Lung (tissue), 12 donors: Measurements from ENCODE around the gene NXN. TPM values are rescaled to one million over a fixed set of nuclear protein-coding genes. Genes with fewer than 3 reads are reported as not detected.
A peak's percentile ranks its signal among the peaks of the same experiment; 100 is the strongest.

ENCODE experiments used
- ATAC-seq: fragments of 200-7000 bp; cut with Tn5 transposase; one replicate; pipeline ENCODE4 v1.9.1; 2020; ENCODE audit warnings: moderate number of reproducible peaks; ENCODE audit not compliant: insufficient read depth, low FRiP score
- DNase-seq, 3 donors: peaks; one replicate each; pipeline ENCODE4 v3.0.0-alpha.2; 2013 to 2017
- H3K27ac ChIP-seq, 2 donors: one replicate each; pipeline ENCODE4 v1.5.1; 2013; ENCODE audit warnings: mild to moderate bottlenecking in 2 of 2, moderate library complexity in 2 of 2, control low read depth in 1 of 2, inconsistent platforms in 1 of 2, low read depth in 1 of 2, low read length in 1 of 2
- H3K27me3 ChIP-seq, 3 donors: one replicate each; pipeline ENCODE4 v1.5.1; 2013; ENCODE audit warnings: low read length in 2 of 3; ENCODE audit not compliant: control insufficient read depth in 3 of 3, insufficient read depth in 3 of 3
- H3K36me3 ChIP-seq, 4 donors: one replicate each; pipeline ENCODE4 v1.5.1; 2013; ENCODE audit warnings: low read length in 4 of 4, mild to moderate bottlenecking in 1 of 4, moderate library complexity in 1 of 4; ENCODE audit not compliant: control insufficient read depth in 4 of 4, insufficient read depth in 4 of 4
- H3K4me1 ChIP-seq, 5 donors: one replicate each; pipeline ENCODE4 v1.5.1; 2013; ENCODE audit warnings: low read length in 5 of 5, mild to moderate bottlenecking in 2 of 5, moderate library complexity in 1 of 5; ENCODE audit not compliant: control insufficient read depth in 5 of 5, insufficient read depth in 5 of 5
- H3K4me3 ChIP-seq: one replicate; pipeline ENCODE4 v1.5.1; 2013; ENCODE audit warnings: mild to moderate bottlenecking, control low read depth, moderate library complexity
- H3K9ac ChIP-seq, 2 donors: one replicate each; pipeline ENCODE4 v1.5.1; 2013; ENCODE audit warnings: low read length in 2 of 2, control low read depth in 1 of 2; ENCODE audit not compliant: insufficient read depth in 1 of 2
- H3K9me3 ChIP-seq, 4 donors: one replicate each; pipeline ENCODE4 v1.5.1; 2013; ENCODE audit warnings: low read length in 3 of 4, mild to moderate bottlenecking in 1 of 4, moderate library complexity in 1 of 4; ENCODE audit not compliant: control insufficient read depth in 4 of 4, insufficient read depth in 3 of 4
- WGBS, 2 donors: extraction: QIAGEN DNeasy Blood & Tissue Kit; methylation state at CpG; one replicate each; pipeline ENCODE4 v1.1.7; 2013; 5-methylcytosine and 5-hydroxymethylcytosine counted together
- polyA plus RNA-seq, 2 donors: library from polyadenylated mRNA; stranded (reverse); fragments of 200-250 nt; gene quantifications; one replicate each; pipeline ENCODE4 v1.2.1, GENCODE V29; 2013
- total RNA-seq, 2 donors: library from RNA; depleted of rRNA in 1 of 2; stranded (reverse); fragments of >200 nt in 1 of 2; gene quantifications; one replicate each; pipeline ENCODE4 v1.2.1, GENCODE V29; 2014 to 2021
- TF ChIP-seq, protein P1 (sequence below): IDR thresholded peaks from 2 replicates; pipeline ENCODE4 v1.5.1; 2012; ENCODE audit warnings: mild to moderate bottlenecking; ENCODE audit errors: control extremely low read depth, extremely low read depth
- donor health status: control.
- donor health status: control.
- donor health status: Bipolar disorder and iron deficiency.
- donor health status: healthy.
- donor health status: DM: yes; HTN: yes; CAD: no.

NXN gene
- total and polyA plus RNA-seq, 4 donors, result 17.6 to 57.7 (median 39.9) TPM

DNA sequence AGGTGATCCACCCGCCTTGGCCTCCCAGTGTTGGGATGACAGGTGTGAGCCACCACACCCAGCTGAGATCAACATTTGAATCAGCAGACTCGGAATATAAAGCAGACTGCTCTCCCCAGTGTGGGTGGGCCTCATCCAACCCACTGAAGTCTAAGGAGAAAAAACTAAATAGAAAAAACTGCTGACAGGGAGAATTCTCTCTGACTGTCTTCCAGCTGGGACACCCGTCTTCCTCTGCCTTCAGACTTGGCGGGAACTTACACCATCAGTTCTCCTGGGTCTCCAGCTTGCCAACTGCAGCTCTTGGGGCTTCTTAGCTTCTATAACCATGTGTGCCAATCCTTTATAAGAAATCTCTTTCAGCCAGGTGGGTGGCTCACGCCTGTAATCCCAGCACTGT, 106.7 kb downstream of the NXN start:
- no peak for DNase-seq
- no peak overlapping the region for H3K27ac ChIP-seq

DNA sequence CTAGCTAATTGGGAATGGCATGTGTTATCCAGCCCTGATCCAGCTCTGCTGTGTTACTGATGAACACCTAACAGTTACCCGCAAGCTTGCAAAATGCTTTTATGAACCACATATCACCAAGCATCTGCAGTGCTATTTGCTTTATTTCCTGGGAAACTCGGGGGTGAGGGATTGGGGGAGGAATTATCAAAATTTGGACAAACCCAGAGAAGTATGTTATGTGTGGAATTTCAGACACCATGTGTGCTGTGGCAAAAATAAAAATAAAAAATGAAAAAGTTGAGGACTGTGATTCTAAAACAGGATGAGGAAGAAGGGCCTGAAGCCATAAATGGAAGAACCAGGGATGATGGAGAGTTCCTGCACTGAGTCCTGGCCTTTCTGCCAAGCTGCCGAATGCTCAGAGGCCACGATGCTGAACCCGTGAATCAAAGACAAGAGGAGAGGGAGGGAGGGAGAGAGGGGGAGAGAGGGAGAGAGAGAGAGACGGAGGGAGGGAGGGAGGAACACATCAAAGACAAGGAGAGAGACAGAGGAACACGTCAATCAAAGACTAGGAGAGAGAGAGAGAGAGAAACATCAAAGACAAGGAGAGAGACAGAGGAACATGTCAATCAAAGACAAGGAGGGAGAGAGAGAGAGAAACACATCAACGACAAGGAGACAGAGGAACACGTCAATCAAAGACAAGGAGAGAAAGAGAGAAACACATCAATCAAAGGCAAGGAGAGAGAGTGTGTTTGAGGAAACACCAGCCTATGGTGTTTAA, 107.6 kb downstream of the NXN start:
- Histone ChIP-seq H3K4me3 (no peak overlapping the region), H3K9ac (no peak overlapping the region), H3K36me3 (no peaks in the 10 kb centered on the region), H3K4me1 (peaks cover 0 to 15% (median 11%) of the 10 kb centered on the region in 5 donors), H3K27ac (no peak overlapping the region), H3K9me3 (no peaks in the 10 kb centered on the region), H3K27me3 (no peaks in the 10 kb centered on the region)
- 63 to 71% methylated on average over 9 of the region's 9 CpGs for WGBS, 2 donors
- DNase-seq (no peak), ATAC-seq (no peak)
- TF ChIP-seq, protein P1, sequence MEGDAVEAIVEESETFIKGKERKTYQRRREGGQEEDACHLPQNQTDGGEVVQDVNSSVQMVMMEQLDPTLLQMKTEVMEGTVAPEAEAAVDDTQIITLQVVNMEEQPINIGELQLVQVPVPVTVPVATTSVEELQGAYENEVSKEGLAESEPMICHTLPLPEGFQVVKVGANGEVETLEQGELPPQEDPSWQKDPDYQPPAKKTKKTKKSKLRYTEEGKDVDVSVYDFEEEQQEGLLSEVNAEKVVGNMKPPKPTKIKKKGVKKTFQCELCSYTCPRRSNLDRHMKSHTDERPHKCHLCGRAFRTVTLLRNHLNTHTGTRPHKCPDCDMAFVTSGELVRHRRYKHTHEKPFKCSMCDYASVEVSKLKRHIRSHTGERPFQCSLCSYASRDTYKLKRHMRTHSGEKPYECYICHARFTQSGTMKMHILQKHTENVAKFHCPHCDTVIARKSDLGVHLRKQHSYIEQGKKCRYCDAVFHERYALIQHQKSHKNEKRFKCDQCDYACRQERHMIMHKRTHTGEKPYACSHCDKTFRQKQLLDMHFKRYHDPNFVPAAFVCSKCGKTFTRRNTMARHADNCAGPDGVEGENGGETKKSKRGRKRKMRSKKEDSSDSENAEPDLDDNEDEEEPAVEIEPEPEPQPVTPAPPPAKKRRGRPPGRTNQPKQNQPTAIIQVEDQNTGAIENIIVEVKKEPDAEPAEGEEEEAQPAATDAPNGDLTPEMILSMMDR, result no peak

More for the DNA sequence above, 106.7 kb downstream of the NXN start:
- Histone ChIP-seq H3K4me1 (peaks cover 0 to 15% (median 12%) of the 10 kb centered on the region in 5 donors), H3K4me3 (no peak overlapping the region), H3K9ac (no peak overlapping the region), H3K36me3 (no peaks in the 10 kb centered on the region), H3K27me3 (no peaks in the 10 kb centered on the region), H3K9me3 (no peaks in the 10 kb centered on the region)
- TF ChIP-seq, protein P1, result no peak
- no peak for ATAC-seq
- WGBS, 2 donors, result 92 to 95% methylated on average over 5 of the region's 5 CpGs

DNA sequence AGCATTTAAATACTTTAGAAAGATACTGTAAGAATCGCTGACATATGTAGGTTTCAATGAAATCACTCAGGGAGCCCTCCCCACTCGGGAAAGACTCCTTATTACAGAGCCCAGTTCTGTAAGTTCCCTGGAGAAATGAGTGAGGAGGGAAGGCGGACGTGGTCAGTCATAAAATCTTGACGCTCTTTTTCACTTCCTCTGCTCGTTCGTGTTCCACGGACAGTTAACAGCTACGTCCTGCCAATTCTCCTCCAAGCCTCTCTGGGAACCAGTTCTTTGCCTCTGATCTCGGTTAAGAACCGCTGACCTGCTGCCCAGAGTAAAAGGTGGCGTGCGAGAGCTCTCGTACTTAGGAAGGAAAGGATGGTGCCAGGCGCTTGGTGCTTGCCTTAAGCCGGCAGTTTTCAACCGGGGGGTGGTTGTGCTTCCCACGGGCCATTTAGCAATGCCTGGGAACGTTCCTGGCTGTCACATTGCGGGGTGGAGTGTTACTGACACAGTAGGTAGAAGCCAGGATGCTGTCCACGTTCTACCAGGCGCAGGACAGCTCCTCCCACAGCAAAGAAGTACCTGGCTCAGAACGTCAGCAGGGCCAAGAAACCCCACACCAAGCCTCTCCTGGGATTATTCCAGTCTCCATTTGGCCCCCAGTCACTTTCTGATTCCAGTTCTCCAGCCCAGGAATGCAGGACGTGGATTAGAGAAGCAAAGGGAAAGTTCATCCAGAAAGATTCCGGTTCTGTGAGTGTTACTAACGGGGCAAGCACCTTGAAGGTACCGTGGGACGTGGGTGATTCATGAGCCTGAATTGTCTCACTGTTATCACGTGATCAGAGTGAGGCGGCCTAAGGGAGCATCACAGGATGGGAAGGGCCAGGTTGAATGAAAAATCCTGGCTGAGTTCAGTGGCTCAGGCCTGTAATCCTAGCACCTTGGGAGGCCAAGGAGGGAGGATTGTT, 109.7 kb downstream of the NXN start:
- H3K27ac ChIP-seq, result peak overlapping the region; percentile 25 to 83
- no peaks in the 10 kb centered on the region for H3K36me3 ChIP-seq
- H3K4me3 ChIP-seq, result no peak overlapping the region
- DNase-seq (peak in 2 of 3 donors; percentile 40 to 73), ATAC-seq (no peak)
- TF ChIP-seq, protein P1, result no peak
- peaks cover 0 to 15% (median 11%) of the 10 kb centered on the region in 5 donors for H3K4me1 ChIP-seq
- no peaks in the 10 kb centered on the region for H3K27me3 ChIP-seq
- H3K9ac ChIP-seq, result peak overlapping the region in 1 of 2 donors; percentile 29
- WGBS, 2 donors, result 60 to 61% methylated on average over 30 of the region's 30 CpGs
- H3K9me3 ChIP-seq, result no peaks in the 10 kb centered on the region
